Measurements from ENCODE around the gene MAPKAPK2.

GRCh38 chr1:206776229-206776628 is 91.5 kb downstream of the MAPKAPK2 start:
- TF ChIP-seq TAF1 (IDR thresholded peaks at IDR 0.05; ENCODE audit: low read depth, low read length), result no peak
- TF ChIP-seq POLR2A (IDR thresholded peaks at IDR 0.05; ENCODE audit: low read depth, low read length), result no peak
- TF ChIP-seq POLR2AphosphoS5 (IDR thresholded peaks at IDR 0.05; ENCODE audit: low read depth, low read length), result no peak
